8988T (cell line): ENCODE measurements around the gene DPH5.

ENCODE experiments used
- DNase-seq: peaks from one replicate; pipeline ENCODE4 v3.0.0; 2011

Gene DPH5

DNA sequence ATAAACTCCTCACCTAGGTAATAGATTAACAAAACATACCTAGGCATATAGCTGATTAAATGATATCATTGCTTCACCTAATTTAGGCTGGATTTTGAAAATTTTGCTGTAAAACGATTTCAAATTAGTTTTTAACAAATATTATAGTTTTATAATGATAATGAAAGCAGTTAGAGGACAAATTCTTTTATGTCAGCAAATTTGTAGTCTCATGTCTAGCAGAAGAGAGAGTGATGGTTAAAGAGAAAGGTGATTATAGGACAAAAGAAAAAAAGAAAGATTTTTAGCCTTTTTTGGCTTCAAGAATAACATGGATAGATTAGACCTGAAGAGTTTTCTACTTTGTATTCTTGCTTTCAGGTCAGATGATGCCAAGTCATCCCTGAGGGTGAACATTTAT is 3.6 kb upstream of the DPH5 start:
- DNase-seq: no peak

GRCh38 chr1:101028466-101028865 is 2.9 kb upstream of the DPH5 start:
- DNase-seq: no peak

DNA sequence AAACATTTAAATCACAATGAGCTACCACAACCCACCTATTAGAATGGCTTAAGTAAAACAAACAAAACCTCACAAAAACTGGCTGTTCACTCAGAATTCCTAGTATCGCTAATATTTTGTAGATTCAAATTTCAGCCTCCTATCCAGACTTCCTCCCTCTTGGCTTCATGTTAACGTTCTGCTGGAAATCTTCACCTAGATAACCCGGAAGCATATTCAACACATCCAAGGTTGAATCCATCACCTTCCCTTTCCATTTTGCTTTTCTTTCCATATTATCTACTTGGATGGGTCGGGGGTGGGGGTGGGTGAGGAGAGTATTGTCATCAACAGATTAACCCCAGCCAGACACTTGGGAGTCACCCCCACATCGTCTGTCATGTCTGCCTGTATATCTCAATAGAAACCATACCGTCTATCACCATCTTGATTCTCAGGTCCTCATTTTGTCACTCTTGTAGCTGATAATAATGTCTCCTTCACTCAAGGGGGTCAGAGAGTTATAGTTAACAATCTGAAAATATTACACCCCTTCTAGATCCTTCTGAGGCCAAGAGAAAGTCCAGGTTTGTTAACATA is 1.7 kb upstream of the DPH5 start:
- no peak for DNase-seq

GRCh38 chr1:101026430-101026788 is 825 bp upstream of the DPH5 start:
- DNase-seq: no peak

DNA sequence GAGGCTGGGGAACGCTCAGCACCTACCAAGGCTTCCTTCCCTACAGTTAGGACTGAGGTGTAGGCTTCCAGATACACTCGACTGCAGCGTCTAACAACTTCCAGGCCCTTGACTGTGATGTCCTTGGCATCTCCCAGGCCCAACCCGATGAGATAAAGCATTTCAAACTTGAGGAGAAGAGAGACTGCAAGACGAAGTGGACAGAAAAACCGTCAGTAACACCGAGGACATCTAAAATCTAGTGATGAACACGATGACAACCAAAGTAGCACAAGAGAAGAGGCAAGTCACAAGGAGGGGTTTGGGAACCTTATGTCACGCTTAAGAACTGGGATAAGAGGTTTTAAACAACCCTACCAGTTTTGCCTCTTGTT is 314 bp downstream of the DPH5 start:
- no peak for DNase-seq

DNA sequence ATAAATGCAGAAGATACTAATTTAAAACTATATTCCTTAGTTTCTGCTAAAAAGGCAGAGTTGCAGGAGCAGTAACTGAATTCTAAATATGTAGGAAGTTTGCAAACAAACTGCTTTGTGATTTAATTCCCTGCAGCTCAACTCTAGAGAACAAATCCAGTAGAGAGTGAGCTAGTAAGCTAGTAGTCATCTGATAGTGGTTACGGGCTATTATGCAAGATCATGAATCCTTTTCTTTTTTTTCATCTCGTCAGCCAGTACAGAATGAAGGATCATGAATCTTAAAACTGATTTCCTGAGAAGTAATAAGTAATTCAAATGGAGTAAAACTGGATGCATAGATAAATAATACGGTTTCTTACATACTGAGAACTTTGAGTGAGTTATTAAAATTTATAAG is 3.3 kb downstream of the DPH5 start:
- DNase-seq: no peak

DNA sequence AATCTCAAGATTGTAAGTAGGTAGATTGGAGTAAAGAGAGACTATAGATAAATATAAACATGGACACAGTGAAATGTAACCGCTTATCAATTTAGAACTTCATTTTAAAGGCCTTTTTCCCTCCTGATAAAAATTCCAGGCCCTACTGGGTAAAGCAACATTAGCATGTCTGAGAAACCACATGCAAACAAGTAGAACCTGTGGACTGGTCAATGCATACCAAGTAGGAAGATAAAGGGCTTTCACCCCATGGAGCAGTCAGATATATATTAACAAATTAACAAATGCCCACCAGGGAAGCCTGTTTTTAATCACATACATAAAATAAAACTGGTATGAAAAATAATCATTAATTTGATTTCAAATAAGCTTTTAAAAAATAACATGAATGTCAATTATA is 8.1 kb downstream of the DPH5 start:
- DNase-seq: no peak

DNA sequence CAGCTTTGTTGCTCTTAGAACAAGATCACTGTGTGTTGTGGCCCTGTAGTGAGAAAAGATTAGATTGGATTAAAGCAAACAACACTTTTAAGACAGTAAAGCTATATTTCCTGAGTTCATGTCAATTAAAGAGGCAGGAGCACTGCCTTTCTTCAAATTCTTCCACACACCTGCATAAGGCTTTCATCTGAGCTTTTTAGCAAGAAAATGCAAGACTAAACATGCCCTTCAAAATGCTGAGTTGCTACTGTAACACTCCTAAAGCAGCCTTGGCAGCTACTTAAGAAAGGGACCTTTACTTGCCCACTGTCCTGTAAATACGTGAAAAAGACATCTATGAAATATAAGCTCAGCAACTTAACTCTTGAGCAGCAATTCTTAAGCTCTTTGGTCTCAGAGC is 11.8 kb downstream of the DPH5 start:
- no peak for DNase-seq

DNA sequence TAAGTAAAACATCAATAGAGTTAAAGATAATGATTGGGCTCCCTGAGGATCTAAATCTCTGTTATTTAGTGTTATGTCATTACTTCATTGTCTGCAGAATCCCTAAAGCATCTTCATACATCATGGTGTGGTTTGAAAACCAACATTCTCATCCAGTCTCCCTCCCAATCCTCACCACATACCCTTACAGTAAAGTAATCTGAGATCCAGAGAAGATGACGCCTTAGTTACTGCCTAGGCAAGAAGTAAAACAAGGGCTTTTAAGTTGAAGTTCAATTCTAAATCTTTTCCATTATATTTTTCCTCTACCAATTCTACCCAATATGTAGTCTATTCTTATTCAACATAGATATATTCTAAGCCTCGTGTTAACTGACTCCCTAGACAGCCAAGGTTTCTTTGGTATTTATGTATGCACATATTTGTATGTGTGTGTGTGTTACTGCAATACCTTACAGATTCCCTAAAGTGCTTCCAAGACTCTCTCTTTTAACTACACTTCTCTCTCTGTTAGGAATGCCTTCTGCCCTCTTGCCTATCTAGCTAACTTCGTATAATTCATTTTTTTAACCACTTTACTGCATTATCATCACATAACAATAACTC is 17.3 kb downstream of the DPH5 start:
- no peak for DNase-seq

GRCh38 chr1:101006553-101006952 is 19.0 kb downstream of the DPH5 start:
- DNase-seq: no peak

GRCh38 chr1:101005871-101006270 is 19.7 kb downstream of the DPH5 start:
- DNase-seq: no peak

GRCh38 chr1:101005183-101005582 is 20.4 kb downstream of the DPH5 start:
- no peak for DNase-seq

DNA sequence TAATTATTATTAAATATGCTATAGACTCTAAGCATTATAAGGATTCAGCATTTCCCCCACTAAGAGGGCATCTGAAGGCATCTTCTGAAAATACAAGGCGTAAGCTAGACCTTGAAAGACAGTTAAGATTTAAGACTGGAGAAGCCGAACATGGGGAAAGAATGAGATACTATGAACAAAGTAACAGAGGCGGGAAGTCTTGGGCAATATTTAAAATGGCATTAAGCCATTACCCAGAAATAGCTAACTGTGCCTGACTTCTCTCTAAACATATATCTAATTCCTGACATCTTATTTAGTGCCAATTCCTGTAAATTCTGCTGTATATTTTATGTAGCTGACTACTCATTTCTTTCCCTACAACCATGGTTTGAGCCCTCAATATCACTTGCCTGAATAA is 20.9 kb downstream of the DPH5 start:
- no peak for DNase-seq

DNA sequence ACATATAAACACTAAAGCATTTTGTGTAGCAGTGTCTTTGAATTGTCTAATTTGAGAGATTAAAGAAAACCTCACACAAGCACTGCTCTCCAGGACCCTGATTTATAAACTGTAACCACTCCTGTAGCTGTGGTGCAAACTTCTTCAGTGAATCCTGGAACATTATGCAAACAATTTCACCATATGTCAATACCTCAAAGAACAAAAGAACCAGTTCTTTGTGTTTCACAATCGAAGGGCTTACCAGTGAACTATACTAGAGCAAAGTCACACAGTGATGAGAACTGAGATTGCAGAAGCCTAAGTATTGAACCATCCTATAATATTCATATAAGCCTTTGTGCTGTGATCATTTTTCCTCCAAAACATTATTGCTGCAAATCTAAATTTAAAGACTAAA is 21.5 kb downstream of the DPH5 start:
- no peak for DNase-seq

- DNase-seq: no peak
These were observed 22.5 kb downstream of the DPH5 start for GRCh38 chr1:101003012-101003650.

DNA sequence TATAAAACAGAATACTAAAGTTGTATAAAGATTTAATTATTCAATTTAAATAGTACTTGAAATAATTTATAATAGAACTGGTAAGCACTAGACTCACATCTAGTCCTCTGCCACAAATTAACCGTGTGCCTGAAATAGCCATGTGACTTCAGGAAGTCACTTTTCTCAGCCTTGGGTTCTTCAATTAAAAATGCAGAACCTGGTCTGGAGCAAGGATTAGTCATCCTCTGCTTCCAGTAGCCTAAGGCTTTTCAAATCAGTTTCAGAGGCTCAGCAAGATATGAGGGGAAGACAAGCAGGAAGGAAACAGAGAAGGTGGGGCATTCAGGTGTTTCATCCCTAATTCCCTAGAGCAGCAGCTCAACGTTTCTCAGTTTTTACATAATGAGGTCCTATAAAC is 23.0 kb downstream of the DPH5 start:
- no peak for DNase-seq

DNA sequence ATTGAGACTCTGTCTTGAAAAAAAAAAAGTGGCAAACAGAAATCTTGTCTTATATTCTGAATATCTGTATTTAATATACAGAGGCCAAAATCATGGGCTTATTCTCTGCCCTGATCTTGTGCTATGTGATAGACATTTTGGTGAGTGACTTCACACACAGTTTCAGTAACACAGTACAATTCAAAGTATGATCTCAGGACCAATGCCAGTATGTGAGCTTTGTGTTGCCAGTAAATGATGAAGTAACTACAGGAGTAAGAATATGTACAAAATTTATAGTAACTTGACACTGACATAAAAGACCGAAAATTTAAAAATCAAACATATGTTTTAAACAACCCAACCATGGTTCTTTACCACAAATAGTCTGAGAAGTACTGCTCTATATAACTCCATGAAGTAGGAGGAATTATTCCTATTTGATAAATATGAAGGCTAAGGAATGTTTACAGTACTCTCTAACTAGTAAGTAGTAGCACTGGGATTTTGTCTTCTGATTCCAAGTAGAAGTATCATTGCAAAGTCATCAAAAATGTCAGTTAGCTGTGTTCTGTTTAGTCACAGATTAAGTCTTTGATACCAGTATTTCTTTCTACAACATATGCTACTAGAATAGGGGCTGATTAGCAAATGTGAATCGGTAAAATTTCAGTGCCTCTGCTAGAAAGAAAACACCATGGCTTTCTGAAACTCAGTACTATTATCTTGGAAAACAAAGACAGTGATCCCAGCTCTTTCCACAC is 25.3 kb downstream of the DPH5 start:
- DNase-seq: no peak

DNA sequence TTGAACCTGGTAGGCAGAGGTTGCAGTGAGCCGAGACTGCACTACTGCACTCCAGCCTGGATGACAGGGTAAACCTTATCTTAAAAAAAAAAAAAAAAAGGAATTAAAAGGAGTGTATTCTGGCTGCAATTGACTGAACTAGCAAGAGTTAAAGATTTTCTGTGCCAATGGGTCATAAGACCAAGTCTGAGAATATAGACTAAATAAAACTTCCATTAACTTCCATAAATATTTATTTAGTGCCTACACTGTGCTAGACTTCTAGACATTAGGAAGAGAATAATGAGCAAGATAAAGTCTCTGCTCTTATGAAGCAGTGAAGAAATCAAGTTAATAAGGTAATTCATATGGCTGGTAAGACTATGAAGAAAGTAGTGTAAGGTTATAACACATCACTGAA is 27.2 kb downstream of the DPH5 start:
- DNase-seq: no peak

- no peak for DNase-seq
These were observed 30.2 kb downstream of the DPH5 start for GRCh38 chr1:100995198-100995988.

GRCh38 chr1:100989306-100990077 is 36.1 kb downstream of the DPH5 start:
- DNase-seq: no peak

DNA sequence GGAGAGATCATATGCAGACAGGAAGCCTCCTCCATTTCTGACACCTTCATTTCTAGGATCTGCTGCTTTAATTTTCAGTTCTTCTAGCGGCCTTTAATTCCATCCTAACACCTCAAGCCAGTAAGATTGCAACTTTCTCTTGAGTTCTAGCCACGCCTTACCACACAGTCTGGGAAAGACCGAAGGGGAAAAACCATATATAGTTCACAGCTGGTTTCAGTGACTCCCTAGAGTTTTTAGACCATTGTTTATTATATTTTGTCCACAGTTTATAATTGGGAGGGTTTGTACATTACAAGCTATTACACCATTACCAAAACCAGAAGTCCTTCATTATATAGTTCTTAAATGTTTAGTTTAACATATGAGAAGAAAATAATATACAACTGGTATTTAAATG is 37.5 kb downstream of the DPH5 start:
- no peak for DNase-seq

- DNase-seq: no peak
These were observed 42.8 kb downstream of the DPH5 start for GRCh38 chr1:100982793-100983192.

DNA sequence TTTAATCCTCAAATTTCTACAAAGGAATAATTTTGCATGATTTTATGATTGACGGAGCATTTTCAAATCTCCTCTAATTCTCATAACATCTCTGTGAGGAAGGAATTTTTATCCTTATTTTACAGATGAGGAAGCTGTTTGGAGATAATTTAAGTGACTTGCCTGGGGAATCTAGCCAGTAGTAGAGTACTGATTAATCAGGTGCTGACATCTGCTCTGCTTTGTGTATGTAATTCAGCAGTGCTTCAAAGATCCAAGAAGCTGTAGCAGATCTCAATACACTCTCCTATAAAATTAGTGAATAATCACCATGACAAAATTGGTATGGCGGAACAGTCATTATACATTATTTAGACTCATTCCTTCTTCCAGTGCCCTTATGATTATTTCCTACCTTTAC is 46.0 kb downstream of the DPH5 start:
- DNase-seq: no peak
